ENCODE measurements around the gene BORCS6. TPM values are rescaled to one million over a fixed set of nuclear protein-coding genes. Genes with fewer than 3 reads are reported as not detected.

The BORCS6 gene
- total and polyA plus RNA-seq, 2 of the 13 experiments (the other 11 are each of a cell fraction or from before 2014, with no cell fraction given), result 2.0 to 5.1 TPM

DNA sequence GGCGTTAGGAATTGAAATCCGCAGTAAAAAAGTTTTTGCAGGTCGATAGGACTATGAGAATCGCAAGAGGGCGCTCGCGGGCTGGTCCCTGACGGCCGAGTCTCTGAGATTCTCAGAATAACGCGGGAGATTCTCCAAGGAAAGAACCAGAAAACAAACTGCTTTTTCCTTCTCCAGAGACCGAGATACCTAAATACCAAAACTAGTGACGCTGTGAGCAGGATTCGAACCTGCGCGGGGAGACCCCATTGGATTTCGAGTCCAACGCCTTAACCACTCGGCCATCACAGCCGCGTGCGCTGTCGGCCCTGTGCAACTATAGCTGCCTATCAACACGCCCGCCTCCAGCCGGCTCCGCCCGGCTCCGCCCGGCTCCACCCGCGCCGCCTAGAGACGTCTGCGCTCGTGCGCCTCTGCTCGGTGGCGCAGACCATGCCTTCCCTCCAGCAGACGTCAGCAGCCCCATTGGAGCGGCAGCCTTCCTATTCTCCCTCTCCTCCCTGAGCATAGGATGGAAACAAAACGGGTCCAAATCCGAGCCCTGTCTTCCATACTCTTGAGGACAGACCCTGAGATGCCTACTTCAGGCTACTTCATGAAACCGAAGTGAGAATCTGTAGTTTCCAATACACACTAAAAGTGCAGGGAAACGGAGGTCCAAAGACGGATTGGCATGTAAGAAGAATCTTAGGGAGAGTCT is 51.2 kb downstream of the BORCS6 start (continued):
- TF ChIP-seq, protein P1, sequence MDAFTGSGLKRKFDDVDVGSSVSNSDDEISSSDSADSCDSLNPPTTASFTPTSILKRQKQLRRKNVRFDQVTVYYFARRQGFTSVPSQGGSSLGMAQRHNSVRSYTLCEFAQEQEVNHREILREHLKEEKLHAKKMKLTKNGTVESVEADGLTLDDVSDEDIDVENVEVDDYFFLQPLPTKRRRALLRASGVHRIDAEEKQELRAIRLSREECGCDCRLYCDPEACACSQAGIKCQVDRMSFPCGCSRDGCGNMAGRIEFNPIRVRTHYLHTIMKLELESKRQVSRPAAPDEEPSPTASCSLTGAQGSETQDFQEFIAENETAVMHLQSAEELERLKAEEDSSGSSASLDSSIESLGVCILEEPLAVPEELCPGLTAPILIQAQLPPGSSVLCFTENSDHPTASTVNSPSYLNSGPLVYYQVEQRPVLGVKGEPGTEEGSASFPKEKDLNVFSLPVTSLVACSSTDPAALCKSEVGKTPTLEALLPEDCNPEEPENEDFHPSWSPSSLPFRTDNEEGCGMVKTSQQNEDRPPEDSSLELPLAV (CRISPR knock-in tag; conservative IDR thresholded peaks at IDR 0.05; ENCODE audit: low read depth), result no peak
- TF ChIP-seq GABPB1 (CRISPR knock-in tag; IDR thresholded peaks at IDR 0.05) (peak; percentile 77), SYNCRIP (IDR thresholded peaks at IDR 0.05; ENCODE audit: insufficient read depth, low read depth, low read length) (no peak), FOXK2 (IDR thresholded peaks at IDR 0.05) (0 out of 2 replicates have a peak, but pooled peaks have one; percentile 14), NFRKB (IDR thresholded peaks at IDR 0.05) (no peak), U2AF2 (IDR thresholded peaks at IDR 0.05; ENCODE audit: low read depth, low read length) (no peak), MEIS2 (CRISPR knock-in tag; IDR thresholded peaks at IDR 0.05) (peak; percentile 69; the same call in 1 of the 2 replicates), ADNP (CRISPR knock-in tag; IDR thresholded peaks at IDR 0.05) (peak; percentile 55; the same call in 1 of the 2 replicates), ASH2L (IDR thresholded peaks at IDR 0.05; ENCODE audit: insufficient read length, low read depth, low read length) (peak; percentile 69), MTA3 (CRISPR knock-in tag; IDR thresholded peaks at IDR 0.05) (no peak), PRMT3 (CRISPR knock-in tag; IDR thresholded peaks at IDR 0.05; ENCODE audit: borderline replicate concordance, low read depth) (0 out of 2 replicates have a peak, but pooled peaks have one; percentile 74), PAF1 (CRISPR knock-in tag; IDR thresholded peaks at IDR 0.05) (no peak), HMGXB4 (CRISPR knock-in tag; IDR thresholded peaks at IDR 0.05; ENCODE audit: borderline replicate concordance in 1 of 2, low read depth in 1 of 2) (peak; percentile 99 to 100), NAIF1 (CRISPR knock-in tag; IDR thresholded peaks at IDR 0.05; ENCODE audit: borderline replicate concordance) (peak; percentile 96), ZNF577 (CRISPR knock-in tag; IDR thresholded peaks at IDR 0.05; ENCODE audit: borderline replicate concordance, low read depth) (no peak), BCL6 (CRISPR knock-in tag; IDR thresholded peaks at IDR 0.05) (peak; percentile 40; the same call in 1 of the 2 replicates)
- TF ChIP-seq, protein P2, sequence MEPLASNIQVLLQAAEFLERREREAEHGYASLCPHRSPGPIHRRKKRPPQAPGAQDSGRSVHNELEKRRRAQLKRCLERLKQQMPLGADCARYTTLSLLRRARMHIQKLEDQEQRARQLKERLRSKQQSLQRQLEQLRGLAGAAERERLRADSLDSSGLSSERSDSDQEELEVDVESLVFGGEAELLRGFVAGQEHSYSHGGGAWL (CRISPR knock-in tag; IDR thresholded peaks at IDR 0.05), result peak; percentile 45; the same call in 1 of the 2 replicates
- TF ChIP-seq, protein P3, sequence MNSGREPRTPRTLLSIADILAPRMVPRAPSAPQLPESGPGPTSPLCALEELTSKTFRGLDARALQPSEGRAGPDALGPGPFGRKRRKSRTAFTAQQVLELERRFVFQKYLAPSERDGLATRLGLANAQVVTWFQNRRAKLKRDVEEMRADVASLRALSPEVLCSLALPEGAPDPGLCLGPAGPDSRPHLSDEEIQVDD (CRISPR knock-in tag; IDR thresholded peaks at IDR 0.05; ENCODE audit: borderline replicate concordance), result no peak
- TF ChIP-seq, protein P4, sequence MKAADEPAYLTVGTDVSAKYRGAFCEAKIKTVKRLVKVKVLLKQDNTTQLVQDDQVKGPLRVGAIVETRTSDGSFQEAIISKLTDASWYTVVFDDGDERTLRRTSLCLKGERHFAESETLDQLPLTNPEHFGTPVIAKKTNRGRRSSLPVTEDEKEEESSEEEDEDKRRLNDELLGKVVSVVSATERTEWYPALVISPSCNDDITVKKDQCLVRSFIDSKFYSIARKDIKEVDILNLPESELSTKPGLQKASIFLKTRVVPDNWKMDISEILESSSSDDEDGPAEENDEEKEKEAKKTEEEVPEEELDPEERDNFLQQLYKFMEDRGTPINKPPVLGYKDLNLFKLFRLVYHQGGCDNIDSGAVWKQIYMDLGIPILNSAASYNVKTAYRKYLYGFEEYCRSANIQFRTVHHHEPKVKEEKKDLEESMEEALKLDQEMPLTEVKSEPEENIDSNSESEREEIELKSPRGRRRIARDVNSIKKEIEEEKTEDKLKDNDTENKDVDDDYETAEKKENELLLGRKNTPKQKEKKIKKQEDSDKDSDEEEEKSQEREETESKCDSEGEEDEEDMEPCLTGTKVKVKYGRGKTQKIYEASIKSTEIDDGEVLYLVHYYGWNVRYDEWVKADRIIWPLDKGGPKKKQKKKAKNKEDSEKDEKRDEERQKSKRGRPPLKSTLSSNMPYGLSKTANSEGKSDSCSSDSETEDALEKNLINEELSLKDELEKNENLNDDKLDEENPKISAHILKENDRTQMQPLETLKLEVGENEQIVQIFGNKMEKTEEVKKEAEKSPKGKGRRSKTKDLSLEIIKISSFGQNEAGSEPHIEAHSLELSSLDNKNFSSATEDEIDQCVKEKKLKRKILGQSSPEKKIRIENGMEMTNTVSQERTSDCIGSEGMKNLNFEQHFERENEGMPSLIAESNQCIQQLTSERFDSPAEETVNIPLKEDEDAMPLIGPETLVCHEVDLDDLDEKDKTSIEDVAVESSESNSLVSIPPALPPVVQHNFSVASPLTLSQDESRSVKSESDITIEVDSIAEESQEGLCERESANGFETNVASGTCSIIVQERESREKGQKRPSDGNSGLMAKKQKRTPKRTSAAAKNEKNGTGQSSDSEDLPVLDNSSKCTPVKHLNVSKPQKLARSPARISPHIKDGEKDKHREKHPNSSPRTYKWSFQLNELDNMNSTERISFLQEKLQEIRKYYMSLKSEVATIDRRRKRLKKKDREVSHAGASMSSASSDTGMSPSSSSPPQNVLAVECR (CRISPR knock-in tag; IDR thresholded peaks at IDR 0.05; ENCODE audit: borderline replicate concordance), result peak; percentile 81

All from HepG2 (cell line).